Measurements from ENCODE around the gene CTXND1. TPM values are rescaled to one million over a fixed set of nuclear protein-coding genes. Genes with fewer than 3 reads are reported as not detected.

CTXND1 gene
- total RNA-seq, 1 experiment from 2014 or later: 0.04 TPM

DNA sequence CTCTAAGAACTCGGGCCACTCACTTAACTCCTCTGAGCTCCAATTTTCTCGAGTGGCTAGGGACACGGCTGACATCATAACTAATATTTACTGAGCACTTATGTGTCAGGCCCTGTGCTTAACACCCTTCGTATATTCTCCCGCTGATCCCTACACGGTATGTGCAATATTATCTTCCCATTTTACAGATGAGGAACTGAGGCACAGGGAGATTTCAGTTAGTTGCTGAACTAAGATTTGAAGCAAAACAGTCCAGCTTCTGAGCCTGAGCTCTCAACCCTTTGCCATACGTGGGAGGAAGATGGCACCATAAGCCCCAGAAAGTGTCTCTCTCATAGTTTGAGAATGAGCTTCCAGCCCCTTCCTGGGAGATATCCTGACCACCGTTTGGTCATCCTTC, 79.6 kb downstream of the CTXND1 start:
- no peak for TF ChIP-seq SP1 (CRISPR knock-in tag; conservative IDR thresholded peaks at IDR 0.05)
- TF ChIP-seq RORB (CRISPR knock-in tag; IDR thresholded peaks at IDR 0.05): no peak
- no peak for TF ChIP-seq GTF2I (CRISPR knock-in tag; conservative IDR thresholded peaks at IDR 0.05)
- TF ChIP-seq, protein P1, sequence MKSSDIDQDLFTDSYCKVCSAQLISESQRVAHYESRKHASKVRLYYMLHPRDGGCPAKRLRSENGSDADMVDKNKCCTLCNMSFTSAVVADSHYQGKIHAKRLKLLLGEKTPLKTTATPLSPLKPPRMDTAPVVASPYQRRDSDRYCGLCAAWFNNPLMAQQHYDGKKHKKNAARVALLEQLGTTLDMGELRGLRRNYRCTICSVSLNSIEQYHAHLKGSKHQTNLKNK (CRISPR knock-in tag; IDR thresholded peaks at IDR 0.05): no peak
- no peak overlapping the region for H3K4me3 Mint-ChIP-seq
- peaks cover 5% of the 10 kb centered on the region; the same call in 1 of the 2 replicates for H3K9me3 Mint-ChIP-seq
- ChIA-PET CTCF (interaction anchor here (0.7 to 1.9 kb wide), 11 partner anchors 12 to 319 kb away, joined by 3 to 6 read pairs (median 4); no protein-coding TSS in a partner anchor), POLR2A (interaction anchor here (0.5 to 0.6 kb wide), 2 partner anchors 109 to 227 kb away, joined by 3 to 4 read pairs; no protein-coding TSS in a partner anchor)
- no peaks in the 10 kb centered on the region for H3K4me1 Mint-ChIP-seq
- peaks cover 19% of the 10 kb centered on the region for H3K36me3 Mint-ChIP-seq
- no peak for DNase-seq (ENCODE audit: low spot score)
- no peaks in the 10 kb centered on the region for H3K27me3 Mint-ChIP-seq (ENCODE audit: low read depth)
- H3K27ac Mint-ChIP-seq: no peak overlapping the region
- no peak for ATAC-seq

- H3K9me3 Mint-ChIP-seq: peaks cover 5% of the 10 kb centered on the region; the same call in 1 of the 2 replicates
- ATAC-seq (no peak), DNase-seq (ENCODE audit: low spot score) (no peak)
- ChIA-PET POLR2A (interaction anchor here (0.5 to 0.6 kb wide), 2 partner anchors 109 to 226 kb away, joined by 3 to 4 read pairs; no protein-coding TSS in a partner anchor), CTCF (interaction anchor here (0.7 to 1.9 kb wide), 7 partner anchors 15 to 318 kb away, joined by 3 to 6 read pairs (median 4); no protein-coding TSS in a partner anchor)
- H3K27me3 Mint-ChIP-seq (ENCODE audit: low read depth): no peaks in the 10 kb centered on the region
- H3K36me3 Mint-ChIP-seq: peaks cover 19% of the 10 kb centered on the region
- TF ChIP-seq ZNF671 (CRISPR knock-in tag; IDR thresholded peaks at IDR 0.05) (no peak), GABPB1 (CRISPR knock-in tag; IDR thresholded peaks at IDR 0.05) (peak; percentile 29; the same call in 1 of the 2 replicates)
- TF ChIP-seq, protein P2, sequence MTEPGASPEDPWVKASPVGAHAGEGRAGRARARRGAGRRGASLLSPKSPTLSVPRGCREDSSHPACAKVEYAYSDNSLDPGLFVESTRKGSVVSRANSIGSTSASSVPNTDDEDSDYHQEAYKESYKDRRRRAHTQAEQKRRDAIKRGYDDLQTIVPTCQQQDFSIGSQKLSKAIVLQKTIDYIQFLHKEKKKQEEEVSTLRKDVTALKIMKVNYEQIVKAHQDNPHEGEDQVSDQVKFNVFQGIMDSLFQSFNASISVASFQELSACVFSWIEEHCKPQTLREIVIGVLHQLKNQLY (CRISPR knock-in tag; IDR thresholded peaks at IDR 0.05): no peak
- no peak overlapping the region for H3K4me3 Mint-ChIP-seq
- no peaks in the 10 kb centered on the region for H3K4me1 Mint-ChIP-seq
- H3K27ac Mint-ChIP-seq: no peak overlapping the region
These were observed 80.2 kb downstream of the CTXND1 start for GRCh38 chr15:80171787-80172186.

DNA sequence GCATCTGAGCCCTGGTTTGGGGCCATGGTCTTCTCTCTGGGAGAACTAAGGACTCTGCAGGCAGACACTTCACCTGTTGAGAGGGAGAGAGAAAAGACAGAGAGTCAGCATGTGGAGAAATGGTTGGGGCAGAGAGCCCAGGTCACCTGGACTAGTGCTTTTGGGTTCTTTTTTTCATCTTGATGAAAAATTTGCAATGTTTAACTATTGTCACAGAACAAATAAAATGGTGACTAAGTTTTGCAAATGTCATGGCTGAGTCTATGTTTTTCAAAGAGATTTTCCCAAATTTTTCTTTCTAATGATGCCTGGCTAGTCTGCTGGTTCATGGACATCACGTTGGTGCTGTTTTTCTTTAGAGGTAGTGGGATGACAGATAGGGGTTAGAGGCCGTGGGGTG, 81.4 kb downstream of the CTXND1 start:
- ATAC-seq (no peak), DNase-seq (ENCODE audit: low spot score) (no peak)
- no peaks in the 10 kb centered on the region for H3K27me3 Mint-ChIP-seq (ENCODE audit: low read depth)
- H3K36me3 Mint-ChIP-seq: peaks cover 19% of the 10 kb centered on the region
- POLR2A ChIA-PET: no interaction called here
- CTCF ChIA-PET: no interaction called here
- no peak overlapping the region for H3K4me3 Mint-ChIP-seq
- H3K9me3 Mint-ChIP-seq: peaks cover 5% of the 10 kb centered on the region; the same call in 1 of the 2 replicates
- H3K4me1 Mint-ChIP-seq: no peaks in the 10 kb centered on the region
- no peak overlapping the region for H3K27ac Mint-ChIP-seq
- TF ChIP-seq STAT6 (CRISPR knock-in tag; conservative IDR thresholded peaks at IDR 0.05; ENCODE audit: low read depth) (no peak), SMAD3 (CRISPR knock-in tag; IDR thresholded peaks at IDR 0.05; ENCODE audit: borderline replicate concordance) (no peak), JUN (CRISPR knock-in tag; IDR thresholded peaks at IDR 0.05) (no peak), ZNF281 (CRISPR knock-in tag; IDR thresholded peaks at IDR 0.05) (no peak), ERG (CRISPR knock-in tag; IDR thresholded peaks at IDR 0.05) (no peak)
- TF ChIP-seq, protein P3, sequence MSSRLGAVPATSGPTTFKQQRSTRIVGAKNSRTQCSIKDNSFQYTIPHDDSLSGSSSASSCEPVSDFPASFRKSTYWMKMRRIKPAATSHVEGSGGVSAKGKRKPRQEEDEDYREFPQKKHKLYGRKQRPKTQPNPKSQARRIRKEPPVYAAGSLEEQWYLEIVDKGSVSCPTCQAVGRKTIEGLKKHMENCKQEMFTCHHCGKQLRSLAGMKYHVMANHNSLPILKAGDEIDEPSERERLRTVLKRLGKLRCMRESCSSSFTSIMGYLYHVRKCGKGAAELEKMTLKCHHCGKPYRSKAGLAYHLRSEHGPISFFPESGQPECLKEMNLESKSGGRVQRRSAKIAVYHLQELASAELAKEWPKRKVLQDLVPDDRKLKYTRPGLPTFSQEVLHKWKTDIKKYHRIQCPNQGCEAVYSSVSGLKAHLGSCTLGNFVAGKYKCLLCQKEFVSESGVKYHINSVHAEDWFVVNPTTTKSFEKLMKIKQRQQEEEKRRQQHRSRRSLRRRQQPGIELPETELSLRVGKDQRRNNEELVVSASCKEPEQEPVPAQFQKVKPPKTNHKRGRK (CRISPR knock-in tag; IDR thresholded peaks at IDR 0.05; ENCODE audit: borderline replicate concordance): no peak
- TF ChIP-seq, protein P4, sequence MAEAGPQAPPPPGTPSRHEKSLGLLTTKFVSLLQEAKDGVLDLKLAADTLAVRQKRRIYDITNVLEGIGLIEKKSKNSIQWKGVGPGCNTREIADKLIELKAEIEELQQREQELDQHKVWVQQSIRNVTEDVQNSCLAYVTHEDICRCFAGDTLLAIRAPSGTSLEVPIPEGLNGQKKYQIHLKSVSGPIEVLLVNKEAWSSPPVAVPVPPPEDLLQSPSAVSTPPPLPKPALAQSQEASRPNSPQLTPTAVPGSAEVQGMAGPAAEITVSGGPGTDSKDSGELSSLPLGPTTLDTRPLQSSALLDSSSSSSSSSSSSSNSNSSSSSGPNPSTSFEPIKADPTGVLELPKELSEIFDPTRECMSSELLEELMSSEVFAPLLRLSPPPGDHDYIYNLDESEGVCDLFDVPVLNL (CRISPR knock-in tag; IDR thresholded peaks at IDR 0.05; ENCODE audit: borderline replicate concordance, low read depth): no peak
- TF ChIP-seq, protein P5, sequence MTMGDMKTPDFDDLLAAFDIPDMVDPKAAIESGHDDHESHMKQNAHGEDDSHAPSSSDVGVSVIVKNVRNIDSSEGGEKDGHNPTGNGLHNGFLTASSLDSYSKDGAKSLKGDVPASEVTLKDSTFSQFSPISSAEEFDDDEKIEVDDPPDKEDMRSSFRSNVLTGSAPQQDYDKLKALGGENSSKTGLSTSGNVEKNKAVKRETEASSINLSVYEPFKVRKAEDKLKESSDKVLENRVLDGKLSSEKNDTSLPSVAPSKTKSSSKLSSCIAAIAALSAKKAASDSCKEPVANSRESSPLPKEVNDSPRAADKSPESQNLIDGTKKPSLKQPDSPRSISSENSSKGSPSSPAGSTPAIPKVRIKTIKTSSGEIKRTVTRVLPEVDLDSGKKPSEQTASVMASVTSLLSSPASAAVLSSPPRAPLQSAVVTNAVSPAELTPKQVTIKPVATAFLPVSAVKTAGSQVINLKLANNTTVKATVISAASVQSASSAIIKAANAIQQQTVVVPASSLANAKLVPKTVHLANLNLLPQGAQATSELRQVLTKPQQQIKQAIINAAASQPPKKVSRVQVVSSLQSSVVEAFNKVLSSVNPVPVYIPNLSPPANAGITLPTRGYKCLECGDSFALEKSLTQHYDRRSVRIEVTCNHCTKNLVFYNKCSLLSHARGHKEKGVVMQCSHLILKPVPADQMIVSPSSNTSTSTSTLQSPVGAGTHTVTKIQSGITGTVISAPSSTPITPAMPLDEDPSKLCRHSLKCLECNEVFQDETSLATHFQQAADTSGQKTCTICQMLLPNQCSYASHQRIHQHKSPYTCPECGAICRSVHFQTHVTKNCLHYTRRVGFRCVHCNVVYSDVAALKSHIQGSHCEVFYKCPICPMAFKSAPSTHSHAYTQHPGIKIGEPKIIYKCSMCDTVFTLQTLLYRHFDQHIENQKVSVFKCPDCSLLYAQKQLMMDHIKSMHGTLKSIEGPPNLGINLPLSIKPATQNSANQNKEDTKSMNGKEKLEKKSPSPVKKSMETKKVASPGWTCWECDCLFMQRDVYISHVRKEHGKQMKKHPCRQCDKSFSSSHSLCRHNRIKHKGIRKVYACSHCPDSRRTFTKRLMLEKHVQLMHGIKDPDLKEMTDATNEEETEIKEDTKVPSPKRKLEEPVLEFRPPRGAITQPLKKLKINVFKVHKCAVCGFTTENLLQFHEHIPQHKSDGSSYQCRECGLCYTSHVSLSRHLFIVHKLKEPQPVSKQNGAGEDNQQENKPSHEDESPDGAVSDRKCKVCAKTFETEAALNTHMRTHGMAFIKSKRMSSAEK (CRISPR knock-in tag; IDR thresholded peaks at IDR 0.05; ENCODE audit: borderline replicate concordance): no peak

Data from WTC11 (cell line).